ENCODE results near the gene MKRN3. TPM values are rescaled to one million over a fixed set of nuclear protein-coding genes. Genes with fewer than 3 reads are reported as not detected.

Gene MKRN3
- under 1 TPM in 3 of 6 experiments, not detected in 3; 0.12 to 0.16 (median 0.14) TPM for total RNA-seq (2021; fragmentation: NEBNext Ultra II Directional; extraction: Animal tissue kit (Norgen Biotek cat#: 25700))
- long read RNA-seq = 0 reads

DNA sequence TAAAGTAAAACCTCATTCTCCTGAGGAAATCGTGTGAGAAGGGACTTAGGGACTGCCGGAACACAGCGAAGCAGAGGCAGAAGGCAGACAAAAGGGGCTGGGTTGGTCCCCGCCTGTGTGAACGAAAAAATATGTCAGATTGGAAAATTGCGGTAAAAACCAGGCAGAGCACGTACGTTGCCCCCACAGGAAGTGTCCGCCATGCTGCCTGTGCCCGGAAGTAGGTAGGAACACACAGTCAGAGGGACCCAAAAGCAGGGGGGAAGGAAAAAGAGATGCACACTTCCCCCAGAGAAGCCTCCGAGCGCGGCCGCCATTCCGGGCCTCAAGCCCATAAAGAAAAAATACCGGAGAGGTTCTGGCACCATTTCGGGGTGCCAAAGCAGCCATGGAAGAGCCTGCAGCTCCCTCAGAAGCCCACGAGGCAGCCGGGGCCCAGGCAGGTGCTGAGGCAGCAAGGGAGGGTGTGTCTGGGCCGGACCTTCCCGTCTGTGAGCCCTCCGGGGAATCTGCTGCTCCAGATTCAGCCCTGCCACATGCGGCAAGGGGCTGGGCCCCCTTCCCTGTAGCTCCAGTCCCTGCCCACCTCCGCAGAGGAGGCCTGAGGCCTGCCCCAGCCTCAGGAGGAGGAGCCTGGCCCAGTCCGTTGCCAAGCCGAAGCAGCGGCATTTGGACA is at the start of gene MKRN3:
Gene MKRN3 (plus strand): TSS at position 280 of the 676 bp plus-strand sequence. CDS start 109 bp downstream, at position 389.
- H3K27ac Mint-ChIP-seq = no peak within 1 kb of the TSS
- H3K27me3 Mint-ChIP-seq (ENCODE audit: insufficient read depth) = no peaks in the 10 kb centered on the region
- H3K4me3 Mint-ChIP-seq = no peak within 1 kb of the TSS
- H3K4me1 Mint-ChIP-seq (ENCODE audit: low read depth) = no peaks in the 10 kb centered on the region
- peaks cover 25% of the 10 kb centered on the region for H3K9me3 Mint-ChIP-seq
- DNase-seq = no peak
- TF ChIP-seq, protein P1, sequence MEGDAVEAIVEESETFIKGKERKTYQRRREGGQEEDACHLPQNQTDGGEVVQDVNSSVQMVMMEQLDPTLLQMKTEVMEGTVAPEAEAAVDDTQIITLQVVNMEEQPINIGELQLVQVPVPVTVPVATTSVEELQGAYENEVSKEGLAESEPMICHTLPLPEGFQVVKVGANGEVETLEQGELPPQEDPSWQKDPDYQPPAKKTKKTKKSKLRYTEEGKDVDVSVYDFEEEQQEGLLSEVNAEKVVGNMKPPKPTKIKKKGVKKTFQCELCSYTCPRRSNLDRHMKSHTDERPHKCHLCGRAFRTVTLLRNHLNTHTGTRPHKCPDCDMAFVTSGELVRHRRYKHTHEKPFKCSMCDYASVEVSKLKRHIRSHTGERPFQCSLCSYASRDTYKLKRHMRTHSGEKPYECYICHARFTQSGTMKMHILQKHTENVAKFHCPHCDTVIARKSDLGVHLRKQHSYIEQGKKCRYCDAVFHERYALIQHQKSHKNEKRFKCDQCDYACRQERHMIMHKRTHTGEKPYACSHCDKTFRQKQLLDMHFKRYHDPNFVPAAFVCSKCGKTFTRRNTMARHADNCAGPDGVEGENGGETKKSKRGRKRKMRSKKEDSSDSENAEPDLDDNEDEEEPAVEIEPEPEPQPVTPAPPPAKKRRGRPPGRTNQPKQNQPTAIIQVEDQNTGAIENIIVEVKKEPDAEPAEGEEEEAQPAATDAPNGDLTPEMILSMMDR (IDR thresholded peaks at IDR 0.05) = no peak
- H3K36me3 Mint-ChIP-seq (ENCODE audit: low read depth) = peaks cover 5% of the 10 kb centered on the region; the same call in 1 of the 2 replicates

DNA sequence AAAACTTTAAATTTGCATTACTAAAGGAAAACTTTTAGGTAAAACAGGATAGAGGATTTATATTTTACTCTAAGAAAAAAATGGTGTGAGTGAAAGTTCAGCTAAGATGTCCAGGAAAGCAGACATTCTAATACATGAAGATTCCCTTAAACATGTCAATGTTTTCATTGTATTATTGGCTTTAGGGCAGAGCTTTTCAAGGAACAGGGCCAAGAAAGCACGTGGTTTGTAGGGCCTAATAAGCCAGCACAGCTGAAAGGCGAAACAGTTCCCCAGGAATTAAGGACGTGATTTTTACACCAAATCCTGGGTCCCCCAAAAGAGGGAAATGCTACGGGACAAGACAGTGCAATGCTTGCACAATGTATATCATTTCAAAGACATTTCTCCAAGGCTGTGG is 48.6 kb upstream of the MKRN3 start:
- H3K36me3 Mint-ChIP-seq (ENCODE audit: low read depth) = no peaks in the 10 kb centered on the region
- no peak overlapping the region for H3K4me3 Mint-ChIP-seq
- TF ChIP-seq, protein P1 (IDR thresholded peaks at IDR 0.05) = no peak
- H3K27ac Mint-ChIP-seq = no peak overlapping the region
- H3K9me3 Mint-ChIP-seq = peaks cover 33% of the 10 kb centered on the region
- no peaks in the 10 kb centered on the region for H3K27me3 Mint-ChIP-seq (ENCODE audit: insufficient read depth)
- no peaks in the 10 kb centered on the region for H3K4me1 Mint-ChIP-seq (ENCODE audit: low read depth)
- no peak for DNase-seq

DNA sequence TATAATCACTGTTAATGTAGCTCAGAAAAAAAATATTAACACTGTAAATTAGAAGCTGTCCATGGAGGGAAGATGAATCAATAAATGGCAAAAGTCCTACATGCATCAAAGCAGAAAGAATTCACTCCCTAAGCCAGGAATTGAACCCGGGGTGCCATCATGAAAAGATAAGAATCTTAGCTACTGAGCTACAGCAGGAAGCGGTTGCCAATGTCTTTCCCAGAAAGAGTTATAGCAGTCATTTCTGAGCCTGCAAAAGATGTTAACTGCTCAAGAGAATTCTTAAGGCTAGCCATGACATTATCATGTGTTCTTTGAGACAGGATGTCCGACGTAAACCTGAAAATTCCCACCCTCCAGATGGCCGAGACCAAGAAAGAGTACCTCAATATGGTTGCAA is 47.4 kb upstream of the MKRN3 start:
- Mint-ChIP-seq H3K9me3 (peaks cover 35% of the 10 kb centered on the region), H3K36me3 (ENCODE audit: low read depth) (no peaks in the 10 kb centered on the region), H3K4me3 (no peak overlapping the region), H3K27me3 (ENCODE audit: insufficient read depth) (no peaks in the 10 kb centered on the region), H3K27ac (no peak overlapping the region), H3K4me1 (ENCODE audit: low read depth) (no peaks in the 10 kb centered on the region)
- no peak for DNase-seq
- TF ChIP-seq, protein P1 (IDR thresholded peaks at IDR 0.05) = no peak

DNA sequence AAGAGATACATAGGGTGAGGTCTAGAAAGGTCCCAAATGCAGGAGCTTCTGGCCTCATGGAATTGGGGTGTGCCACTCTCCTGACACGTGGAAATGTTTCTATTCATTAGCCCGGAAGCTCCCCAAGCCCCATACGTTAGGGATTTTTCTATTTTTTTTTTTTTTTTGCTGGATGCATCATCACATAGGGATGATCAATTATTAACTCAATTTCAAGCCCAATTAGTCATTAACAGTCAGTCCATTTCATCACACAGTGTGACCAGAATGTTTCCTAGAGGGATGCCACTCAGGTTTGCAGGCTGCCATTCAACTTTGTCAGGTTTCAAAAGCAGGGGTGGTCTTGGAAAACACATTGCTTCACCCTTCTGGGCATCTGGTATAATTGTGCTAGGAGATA is 40.7 kb upstream of the MKRN3 start:
- no peak for DNase-seq
- Mint-ChIP-seq H3K4me3 (no peak overlapping the region), H3K4me1 (ENCODE audit: low read depth) (no peaks in the 10 kb centered on the region), H3K27ac (no peak overlapping the region), H3K9me3 (peaks cover 41% of the 10 kb centered on the region), H3K36me3 (ENCODE audit: low read depth) (no peaks in the 10 kb centered on the region), H3K27me3 (ENCODE audit: insufficient read depth) (no peaks in the 10 kb centered on the region)
- TF ChIP-seq, protein P1 (IDR thresholded peaks at IDR 0.05) = no peak

DNA sequence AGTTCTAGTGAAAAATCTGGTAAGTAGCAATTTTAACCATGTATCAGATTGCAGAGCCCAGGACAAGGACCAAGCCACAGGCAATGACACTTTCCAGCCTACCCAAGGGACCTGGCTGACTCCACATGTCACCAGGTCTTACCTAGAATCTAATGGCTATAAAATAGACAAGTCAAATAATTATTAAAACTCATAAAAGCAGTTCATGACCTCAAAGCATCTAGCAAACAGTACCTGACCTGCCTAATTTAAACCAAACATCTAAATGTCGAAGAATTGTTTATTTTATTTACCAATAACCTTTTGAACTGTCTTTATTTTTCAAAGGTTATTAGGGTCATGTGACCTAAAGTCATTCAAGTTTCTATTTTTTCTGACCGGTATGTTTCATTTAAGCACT is 35.6 kb upstream of the MKRN3 start:
- DNase-seq = no peak
- no peaks in the 10 kb centered on the region for H3K27me3 Mint-ChIP-seq (ENCODE audit: insufficient read depth)
- no peak overlapping the region for H3K4me3 Mint-ChIP-seq
- TF ChIP-seq, protein P1 (IDR thresholded peaks at IDR 0.05) = no peak
- H3K4me1 Mint-ChIP-seq (ENCODE audit: low read depth) = no peaks in the 10 kb centered on the region
- no peaks in the 10 kb centered on the region for H3K36me3 Mint-ChIP-seq (ENCODE audit: low read depth)
- peaks cover 37% of the 10 kb centered on the region for H3K9me3 Mint-ChIP-seq
- H3K27ac Mint-ChIP-seq = no peak overlapping the region
